ENCODE data around the gene PRPF38B.
"Not testable (repeated sequence)": the region's sequence is repeated elsewhere in the genome, so short reads cannot be mapped to it uniquely, and the experiment has no call there.

PRPF38B gene

DNA sequence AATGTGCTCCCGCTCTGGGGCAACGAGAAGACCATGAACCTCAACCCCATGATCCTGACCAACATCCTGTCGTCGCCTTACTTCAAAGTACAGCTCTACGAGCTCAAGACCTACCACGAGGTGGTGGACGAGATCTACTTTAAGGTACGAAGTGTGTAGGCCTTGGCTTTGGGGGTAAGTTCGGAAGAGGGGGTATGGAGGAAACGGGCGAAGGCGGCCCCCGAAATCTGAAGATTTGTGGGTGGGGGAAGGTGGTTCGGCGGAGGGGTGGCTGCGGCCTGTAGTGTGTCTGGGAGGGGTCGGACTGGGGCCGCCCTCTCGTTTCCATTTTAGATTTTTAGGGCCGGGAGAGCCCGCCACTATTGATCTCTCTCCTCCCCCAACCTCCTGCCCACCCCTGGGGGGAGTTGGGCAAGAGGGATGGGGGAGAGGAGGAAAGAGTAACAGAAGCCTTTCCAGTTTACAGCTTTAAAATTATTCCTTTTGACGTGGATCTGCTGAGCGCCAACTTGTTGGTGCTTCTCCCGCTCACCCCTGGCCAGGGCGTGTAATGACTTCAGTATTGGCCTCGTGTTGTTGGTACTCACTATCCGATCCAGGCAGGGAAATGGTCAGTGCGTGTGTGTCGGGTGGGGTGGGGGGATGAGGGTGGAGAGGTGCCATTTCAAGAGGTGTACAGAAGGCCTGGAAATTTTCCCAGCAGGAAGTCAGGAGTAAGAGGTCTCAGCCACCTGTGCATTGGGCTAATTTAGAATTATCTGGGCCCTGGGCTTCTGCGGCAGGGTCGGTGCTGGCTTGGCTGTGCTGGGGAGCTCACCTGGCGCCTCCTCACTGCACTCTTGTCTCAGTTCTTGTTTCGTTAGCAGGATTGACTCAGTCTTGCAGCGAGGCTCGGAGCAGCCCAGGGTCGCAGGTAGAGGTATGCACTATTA lies 880 bp downstream of the PRPF38B start:
- DNase-seq (ENCODE audit: low read depth), result no peak
- peak overlapping the region; percentile 92 for H3K4me3 ChIP-seq (ENCODE audit: low read depth, low read length)
- TF ChIP-seq, protein P1, sequence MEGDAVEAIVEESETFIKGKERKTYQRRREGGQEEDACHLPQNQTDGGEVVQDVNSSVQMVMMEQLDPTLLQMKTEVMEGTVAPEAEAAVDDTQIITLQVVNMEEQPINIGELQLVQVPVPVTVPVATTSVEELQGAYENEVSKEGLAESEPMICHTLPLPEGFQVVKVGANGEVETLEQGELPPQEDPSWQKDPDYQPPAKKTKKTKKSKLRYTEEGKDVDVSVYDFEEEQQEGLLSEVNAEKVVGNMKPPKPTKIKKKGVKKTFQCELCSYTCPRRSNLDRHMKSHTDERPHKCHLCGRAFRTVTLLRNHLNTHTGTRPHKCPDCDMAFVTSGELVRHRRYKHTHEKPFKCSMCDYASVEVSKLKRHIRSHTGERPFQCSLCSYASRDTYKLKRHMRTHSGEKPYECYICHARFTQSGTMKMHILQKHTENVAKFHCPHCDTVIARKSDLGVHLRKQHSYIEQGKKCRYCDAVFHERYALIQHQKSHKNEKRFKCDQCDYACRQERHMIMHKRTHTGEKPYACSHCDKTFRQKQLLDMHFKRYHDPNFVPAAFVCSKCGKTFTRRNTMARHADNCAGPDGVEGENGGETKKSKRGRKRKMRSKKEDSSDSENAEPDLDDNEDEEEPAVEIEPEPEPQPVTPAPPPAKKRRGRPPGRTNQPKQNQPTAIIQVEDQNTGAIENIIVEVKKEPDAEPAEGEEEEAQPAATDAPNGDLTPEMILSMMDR (IDR thresholded peaks at IDR 0.05; ENCODE audit: control insufficient read depth, extremely low read depth, insufficient read depth), result peak; percentile 40

DNA sequence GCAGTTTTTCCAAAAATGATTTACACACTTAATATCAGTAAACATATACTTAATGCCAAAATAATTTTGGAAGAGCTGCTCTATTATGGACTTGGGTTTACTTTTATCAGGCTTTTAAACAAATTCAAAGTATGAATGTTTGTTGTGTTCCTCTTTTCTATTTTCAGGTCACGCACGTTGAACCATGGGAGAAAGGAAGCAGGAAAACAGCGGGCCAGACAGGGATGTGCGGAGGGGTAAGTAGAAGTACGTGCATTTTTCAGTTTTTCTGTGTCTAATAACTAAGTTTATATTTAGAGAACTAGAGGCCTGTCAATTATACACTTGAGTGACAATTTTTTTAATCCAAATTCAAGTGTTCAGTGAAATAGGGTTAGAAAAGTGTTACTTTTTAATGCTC lies 3.4 kb downstream of the PRPF38B start:
- H3K4me3 ChIP-seq (ENCODE audit: low read depth, low read length), result no peak overlapping the region
- TF ChIP-seq, protein P1 (IDR thresholded peaks at IDR 0.05; ENCODE audit: control insufficient read depth, extremely low read depth, insufficient read depth), result no peak
- no peak for DNase-seq (ENCODE audit: low read depth)

DNA sequence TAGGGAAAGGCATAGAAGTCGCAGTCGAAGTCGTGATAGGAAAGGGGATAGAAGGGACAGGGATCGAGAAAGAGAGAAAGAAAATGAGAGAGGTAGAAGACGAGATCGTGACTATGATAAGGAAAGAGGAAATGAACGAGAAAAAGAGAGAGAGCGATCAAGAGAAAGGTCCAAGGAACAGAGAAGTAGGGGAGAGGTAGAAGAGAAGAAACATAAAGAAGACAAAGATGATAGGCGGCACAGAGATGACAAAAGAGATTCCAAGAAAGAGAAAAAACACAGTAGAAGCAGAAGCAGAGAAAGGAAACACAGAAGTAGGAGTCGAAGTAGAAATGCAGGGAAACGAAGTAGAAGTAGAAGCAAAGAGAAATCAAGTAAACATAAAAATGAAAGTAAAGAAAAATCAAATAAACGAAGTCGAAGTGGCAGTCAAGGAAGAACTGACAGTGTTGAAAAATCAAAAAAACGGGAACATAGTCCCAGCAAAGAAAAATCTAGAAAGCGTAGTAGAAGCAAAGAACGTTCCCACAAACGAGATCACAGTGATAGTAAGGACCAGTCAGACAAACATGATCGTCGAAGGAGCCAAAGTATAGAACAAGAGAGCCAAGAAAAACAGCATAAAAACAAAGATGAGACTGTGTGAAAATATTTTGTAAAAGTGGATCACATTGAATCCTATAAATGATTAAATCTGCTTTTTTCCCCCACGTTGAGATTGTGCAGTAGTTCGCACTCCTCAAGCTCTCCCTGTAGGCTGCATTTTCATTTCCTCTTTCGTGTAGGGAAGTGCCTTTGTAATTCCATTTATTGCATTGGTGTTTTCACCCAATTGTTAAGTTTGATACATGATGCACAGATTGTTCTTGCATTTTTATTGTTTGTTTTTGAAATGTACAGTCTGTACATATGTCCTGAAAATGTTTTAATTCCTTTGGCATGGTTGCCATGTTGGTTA lies 7.5 kb downstream of the PRPF38B start:
- no peak overlapping the region for H3K4me3 ChIP-seq (ENCODE audit: low read depth, low read length)
- no peak for DNase-seq (ENCODE audit: low read depth)
- TF ChIP-seq, protein P1 (IDR thresholded peaks at IDR 0.05; ENCODE audit: control insufficient read depth, extremely low read depth, insufficient read depth), result no peak

DNA sequence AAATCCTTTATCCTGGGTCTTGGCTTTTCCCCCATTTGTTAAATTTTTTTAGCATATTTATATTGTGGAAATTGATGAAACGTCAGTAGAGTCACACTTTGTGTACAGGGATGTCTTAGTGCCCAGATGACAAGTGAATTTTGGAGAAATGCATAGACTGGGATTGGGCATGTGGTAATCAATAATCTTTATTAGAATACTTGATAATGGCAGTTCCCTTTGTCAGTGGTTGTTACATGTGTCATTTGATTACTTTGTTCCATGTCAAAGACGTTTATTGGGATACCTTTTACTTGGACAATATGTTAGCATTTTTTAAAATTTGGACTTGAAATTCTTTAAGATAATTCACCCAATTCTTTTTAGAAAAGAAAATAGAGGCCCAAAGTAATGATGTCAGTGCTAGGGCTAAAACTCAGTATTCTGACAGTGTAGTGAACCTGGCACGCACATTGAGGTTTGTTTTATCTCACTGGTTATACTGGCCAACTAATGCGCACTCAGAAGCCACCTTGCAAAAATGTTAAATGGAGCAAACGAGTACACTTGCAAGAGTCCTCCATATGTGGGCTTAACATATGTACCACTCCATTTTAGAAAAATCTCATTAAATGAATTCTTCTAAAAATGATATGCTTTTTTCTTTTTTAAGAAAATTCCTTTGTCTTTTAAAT lies 9.2 kb downstream of the PRPF38B start:
- DNase-seq (ENCODE audit: low read depth), result no peak
- TF ChIP-seq, protein P1 (IDR thresholded peaks at IDR 0.05; ENCODE audit: control insufficient read depth, extremely low read depth, insufficient read depth), result no peak
- no peak overlapping the region for H3K4me3 ChIP-seq (ENCODE audit: low read depth, low read length)

DNA sequence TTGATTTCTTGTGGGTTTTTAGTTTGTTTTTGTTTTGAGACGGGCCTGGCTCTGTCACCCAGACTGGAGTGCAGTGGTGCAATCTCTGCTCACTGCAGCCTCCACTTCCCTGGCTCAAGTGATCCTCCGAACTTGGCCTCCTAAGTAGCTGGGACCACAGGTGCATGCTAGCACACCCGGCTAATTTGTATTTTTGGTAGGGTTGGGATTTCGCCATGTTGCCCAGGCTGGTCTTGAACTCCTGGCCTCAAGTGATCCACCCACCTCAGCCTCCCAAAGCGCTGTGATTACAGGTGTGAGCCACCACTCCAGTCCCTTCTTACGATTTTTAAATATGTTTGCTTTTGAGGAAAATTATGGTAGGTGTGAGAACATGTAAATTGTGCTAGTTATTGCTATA lies 10.0 kb downstream of the PRPF38B start:
- not testable (repeated sequence) for H3K4me3 ChIP-seq (ENCODE audit: low read depth, low read length); DNase-seq (ENCODE audit: low read depth)

DNA sequence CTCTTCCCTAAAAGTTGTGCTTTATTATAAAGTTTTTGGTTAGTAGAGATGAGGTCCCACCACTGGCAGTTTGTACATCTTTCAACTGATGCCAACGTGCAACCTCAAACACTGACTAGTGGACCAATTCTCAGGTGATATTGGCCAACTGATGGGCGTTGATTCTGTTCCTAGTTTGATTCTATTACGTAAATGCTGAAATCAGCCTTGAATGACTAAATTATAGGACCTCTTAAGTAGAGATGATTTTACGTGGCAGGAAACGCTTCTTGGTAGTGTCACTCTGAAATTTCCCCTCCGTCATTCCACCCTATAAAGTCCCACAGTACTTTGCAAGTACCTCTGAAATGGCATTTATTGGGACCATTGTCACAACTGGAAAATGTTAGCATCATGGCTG lies 11.8 kb downstream of the PRPF38B start:
- TF ChIP-seq, protein P1 (IDR thresholded peaks at IDR 0.05; ENCODE audit: control insufficient read depth, extremely low read depth, insufficient read depth), result no peak
- DNase-seq (ENCODE audit: low read depth), result no peak

More for the DNA sequence above, 11.8 kb downstream of the PRPF38B start:
- no peak overlapping the region for H3K4me3 ChIP-seq (ENCODE audit: low read depth, low read length)
